ENCODE results near the gene ABCA1.

Gene ABCA1

DNA sequence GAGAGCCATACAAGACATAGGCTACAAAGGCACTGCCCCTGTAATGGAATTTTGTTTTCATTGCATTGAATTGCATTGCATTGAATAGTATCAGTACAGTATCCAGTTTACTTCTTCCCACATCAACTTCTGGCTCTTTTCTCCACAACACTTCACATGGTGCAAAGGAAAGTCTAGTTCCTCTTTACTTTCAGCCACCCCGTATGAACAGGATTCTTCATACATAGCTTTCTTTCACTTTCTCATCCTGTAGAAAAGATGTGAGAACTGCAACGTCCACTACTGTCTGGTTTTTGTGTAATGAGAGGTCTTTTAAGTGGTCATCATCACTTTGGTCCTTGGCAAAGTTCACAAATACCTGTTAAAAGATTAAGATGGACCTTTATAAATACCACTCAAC lies 143.9 kb downstream of the ABCA1 start:
- no peak for DNase-seq (ENCODE audit: low read depth, low spot score)
- Histone ChIP-seq H3K4me3 (no peak overlapping the region), H3K27ac (no peak overlapping the region), H3K36me3 (ENCODE audit: insufficient read depth, low read length) (no peaks in the 10 kb centered on the region), H3K9ac (ENCODE audit: insufficient read length) (no peak overlapping the region), H3K9me3 (ENCODE audit: low read depth, low read length) (no peaks in the 10 kb centered on the region)
- TF ChIP-seq FOXP2 (optimal IDR thresholded peaks at IDR 0.05; ENCODE audit: control extremely low read depth, extremely low read length, insufficient read depth) (no peak), POLR2AphosphoS5 (IDR thresholded peaks at IDR 0.05; ENCODE audit: borderline replicate concordance, low read depth, low read length) (no peak), EZH2 (IDR thresholded peaks at IDR 0.05) (no peak)

DNA sequence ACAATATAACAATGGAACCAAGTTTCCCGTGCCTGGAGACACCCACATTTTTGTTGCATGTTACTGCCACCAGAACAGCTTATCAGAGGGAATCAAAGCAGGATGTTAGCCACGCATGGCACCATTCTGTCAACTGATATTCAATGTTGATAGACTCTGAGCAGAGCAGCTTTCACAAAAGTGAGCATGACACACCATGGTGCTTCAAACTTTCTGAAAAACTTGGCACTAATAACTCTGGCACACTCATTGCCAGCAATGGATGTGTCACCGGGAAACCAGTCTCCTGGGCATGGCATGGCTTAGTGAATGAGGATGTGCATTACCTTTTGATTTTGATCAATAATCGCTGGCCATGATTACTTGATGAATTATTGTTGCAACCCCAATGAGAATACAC lies 144.4 kb downstream of the ABCA1 start:
- TF ChIP-seq FOXP2 (optimal IDR thresholded peaks at IDR 0.05; ENCODE audit: control extremely low read depth, extremely low read length, insufficient read depth), result no peak
- no peak for TF ChIP-seq POLR2AphosphoS5 (IDR thresholded peaks at IDR 0.05; ENCODE audit: borderline replicate concordance, low read depth, low read length)
- TF ChIP-seq EZH2 (IDR thresholded peaks at IDR 0.05), result no peak
- H3K9ac ChIP-seq (ENCODE audit: insufficient read length), result no peak overlapping the region
- H3K36me3 ChIP-seq (ENCODE audit: insufficient read depth, low read length), result no peaks in the 10 kb centered on the region
- no peak overlapping the region for H3K4me3 ChIP-seq
- no peaks in the 10 kb centered on the region for H3K9me3 ChIP-seq (ENCODE audit: low read depth, low read length)
- DNase-seq (ENCODE audit: low read depth, low spot score), result no peak
- no peak overlapping the region for H3K27ac ChIP-seq

DNA sequence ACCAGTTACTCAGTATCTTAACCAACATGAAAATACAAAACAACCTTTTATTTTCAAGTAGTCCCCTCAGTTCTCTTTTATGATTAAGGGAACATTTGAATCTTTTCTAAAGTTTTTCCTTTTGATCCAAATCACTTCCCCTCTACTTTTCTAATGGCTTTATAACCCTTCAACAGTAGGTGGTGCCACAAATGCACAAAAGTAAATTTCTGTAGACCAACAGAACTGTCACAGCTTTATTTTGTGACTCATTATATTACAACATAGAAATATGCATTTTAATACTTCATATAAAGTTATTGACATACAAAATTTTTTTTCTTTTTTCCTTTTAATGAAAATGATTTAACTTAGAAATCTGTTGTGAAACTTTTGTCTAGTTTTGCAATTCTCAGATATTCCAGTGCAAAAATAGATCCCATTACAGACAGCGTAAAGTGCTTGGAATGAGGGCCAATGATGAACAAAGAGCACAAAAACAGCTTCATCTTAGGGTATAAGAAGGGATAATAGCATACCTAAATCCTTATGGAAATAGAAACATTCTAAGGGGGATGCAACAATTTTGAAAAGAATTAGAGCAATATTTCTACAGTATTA lies 147.1 kb downstream of the ABCA1 start:
- no peak overlapping the region for H3K27ac ChIP-seq
- no peak for DNase-seq (ENCODE audit: low read depth, low spot score)

DNA sequence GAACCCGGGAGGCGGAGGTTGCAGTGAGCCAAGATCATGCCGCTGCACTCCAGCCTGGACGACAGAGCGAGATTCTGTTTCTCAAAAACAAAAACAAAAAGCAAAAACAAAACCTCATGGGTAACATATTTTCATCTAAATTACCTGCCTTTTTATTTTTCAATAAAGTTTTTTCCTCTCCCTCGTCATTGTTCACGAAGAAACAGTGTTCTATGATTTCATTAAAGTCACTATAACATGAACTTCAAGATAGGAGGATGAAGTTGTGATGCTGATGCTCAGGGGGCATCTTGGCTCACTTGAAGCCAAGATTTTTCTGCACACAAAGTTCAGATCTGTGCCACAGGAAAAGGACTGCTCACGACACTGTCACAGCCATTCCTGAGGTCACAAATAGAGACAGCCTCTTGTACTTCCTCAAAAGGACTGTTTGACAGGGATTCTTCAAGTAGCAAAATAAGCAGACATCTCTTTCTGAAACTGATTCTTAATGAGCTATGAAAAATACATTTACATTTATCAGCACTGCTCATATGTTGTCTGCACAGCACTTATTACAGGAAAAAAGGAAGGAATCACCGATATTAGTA lies 147.9 kb downstream of the ABCA1 start:
- no peak overlapping the region for H3K4me3 ChIP-seq

More for the DNA sequence above, 147.1 kb downstream of the ABCA1 start:
- Histone ChIP-seq H3K4me3 (no peak overlapping the region), H3K9me3 (ENCODE audit: low read depth, low read length) (no peaks in the 10 kb centered on the region), H3K36me3 (ENCODE audit: insufficient read depth, low read length) (no peaks in the 10 kb centered on the region), H3K9ac (ENCODE audit: insufficient read length) (no peak overlapping the region)
- TF ChIP-seq POLR2AphosphoS5 (IDR thresholded peaks at IDR 0.05; ENCODE audit: borderline replicate concordance, low read depth, low read length), result no peak
- TF ChIP-seq FOXP2 (optimal IDR thresholded peaks at IDR 0.05; ENCODE audit: control extremely low read depth, extremely low read length, insufficient read depth), result no peak
- no peak for TF ChIP-seq EZH2 (IDR thresholded peaks at IDR 0.05)

DNA sequence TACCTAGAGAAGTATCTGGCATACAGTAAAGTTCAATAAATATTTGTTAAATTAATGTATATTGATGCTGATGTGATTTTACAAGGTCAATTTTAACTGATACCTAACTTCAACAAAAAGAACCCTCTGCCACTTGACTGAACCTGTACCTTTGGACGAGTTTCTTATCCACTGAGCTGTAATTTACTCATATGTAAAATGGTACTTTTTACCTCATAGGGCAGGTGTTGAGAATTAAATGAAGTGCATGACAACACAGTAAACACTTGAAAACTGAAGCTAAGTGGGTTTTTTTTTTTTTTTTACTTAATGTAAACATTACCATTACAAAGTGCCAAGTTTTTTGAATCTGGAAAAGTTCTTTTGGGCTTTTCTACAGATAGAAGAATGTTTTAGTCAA lies 148.6 kb downstream of the ABCA1 start:
- H3K27ac ChIP-seq, result no peak overlapping the region
- DNase-seq (ENCODE audit: low read depth, low spot score), result no peak
- no peak overlapping the region for H3K9ac ChIP-seq (ENCODE audit: insufficient read length)

More for the DNA sequence above, 147.9 kb downstream of the ABCA1 start:
- Histone ChIP-seq H3K9me3 (ENCODE audit: low read depth, low read length) (no peaks in the 10 kb centered on the region), H3K27ac (no peak overlapping the region), H3K9ac (ENCODE audit: insufficient read length) (no peak overlapping the region), H3K36me3 (ENCODE audit: insufficient read depth, low read length) (no peaks in the 10 kb centered on the region)
- TF ChIP-seq EZH2 (IDR thresholded peaks at IDR 0.05) (no peak), POLR2AphosphoS5 (IDR thresholded peaks at IDR 0.05; ENCODE audit: borderline replicate concordance, low read depth, low read length) (no peak), FOXP2 (optimal IDR thresholded peaks at IDR 0.05; ENCODE audit: control extremely low read depth, extremely low read length, insufficient read depth) (no peak)
- DNase-seq (ENCODE audit: low read depth, low spot score), result no peak

DNA sequence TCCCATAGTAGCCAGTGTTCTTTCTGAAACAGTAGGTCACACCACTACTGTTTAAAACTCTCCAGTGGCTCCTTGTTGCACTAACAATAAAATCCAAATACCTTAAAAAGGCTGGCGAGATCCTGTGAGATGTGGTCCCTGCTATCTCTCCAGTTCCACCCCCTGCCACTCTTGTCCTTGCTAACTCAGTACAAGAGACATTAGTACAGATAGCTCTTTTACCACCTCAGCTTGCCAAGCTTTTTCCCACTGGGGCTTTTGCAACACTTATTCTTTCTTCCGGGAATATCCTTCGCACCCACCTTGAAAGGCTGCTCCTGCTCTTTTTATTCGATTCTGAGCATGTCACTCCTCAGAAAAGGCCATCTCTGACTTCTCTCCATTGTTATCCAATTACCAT lies 149.2 kb downstream of the ABCA1 start:
- H3K9ac ChIP-seq (ENCODE audit: insufficient read length), result no peak overlapping the region
- TF ChIP-seq POLR2AphosphoS5 (IDR thresholded peaks at IDR 0.05; ENCODE audit: borderline replicate concordance, low read depth, low read length) (no peak), EZH2 (IDR thresholded peaks at IDR 0.05) (no peak), FOXP2 (optimal IDR thresholded peaks at IDR 0.05; ENCODE audit: control extremely low read depth, extremely low read length, insufficient read depth) (no peak)

More for the DNA sequence above, 148.6 kb downstream of the ABCA1 start:
- no peaks in the 10 kb centered on the region for H3K9me3 ChIP-seq (ENCODE audit: low read depth, low read length)
- no peaks in the 10 kb centered on the region for H3K36me3 ChIP-seq (ENCODE audit: insufficient read depth, low read length)
- no peak for TF ChIP-seq EZH2 (IDR thresholded peaks at IDR 0.05)
- no peak for TF ChIP-seq FOXP2 (optimal IDR thresholded peaks at IDR 0.05; ENCODE audit: control extremely low read depth, extremely low read length, insufficient read depth)
- no peak for TF ChIP-seq POLR2AphosphoS5 (IDR thresholded peaks at IDR 0.05; ENCODE audit: borderline replicate concordance, low read depth, low read length)
- H3K4me3 ChIP-seq, result no peak overlapping the region

DNA sequence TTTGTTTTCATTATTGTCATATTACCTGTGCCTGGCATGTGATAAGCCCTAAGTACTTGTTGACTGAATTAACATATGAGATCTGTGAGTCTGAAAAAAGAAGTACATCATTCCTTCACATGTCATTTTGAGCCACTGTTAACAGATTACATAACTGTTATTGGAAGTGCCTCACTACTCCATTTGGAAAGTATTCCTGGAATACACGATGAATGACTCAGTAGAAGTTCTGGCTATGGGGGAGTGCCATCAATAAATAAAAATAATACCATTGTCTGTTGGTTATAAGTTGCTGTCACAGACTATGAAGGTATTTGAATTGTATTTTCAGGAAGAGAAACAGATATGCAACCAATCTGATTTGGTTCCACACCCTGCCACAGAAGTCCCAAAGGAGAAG lies 151.2 kb downstream of the ABCA1 start:
- H3K36me3 ChIP-seq (ENCODE audit: insufficient read depth, low read length), result no peaks in the 10 kb centered on the region
- H3K27ac ChIP-seq, result no peak overlapping the region
- H3K9ac ChIP-seq (ENCODE audit: insufficient read length), result no peak overlapping the region
- no peaks in the 10 kb centered on the region for H3K9me3 ChIP-seq (ENCODE audit: low read depth, low read length)
- H3K4me3 ChIP-seq, result no peak overlapping the region
- DNase-seq (ENCODE audit: low read depth, low spot score), result no peak
- TF ChIP-seq FOXP2 (optimal IDR thresholded peaks at IDR 0.05; ENCODE audit: control extremely low read depth, extremely low read length, insufficient read depth) (no peak), EZH2 (IDR thresholded peaks at IDR 0.05) (no peak), POLR2AphosphoS5 (IDR thresholded peaks at IDR 0.05; ENCODE audit: borderline replicate concordance, low read depth, low read length) (no peak)

More for the DNA sequence above, 149.2 kb downstream of the ABCA1 start:
- no peak for DNase-seq (ENCODE audit: low read depth, low spot score)
- no peak overlapping the region for H3K4me3 ChIP-seq
- H3K36me3 ChIP-seq (ENCODE audit: insufficient read depth, low read length), result no peaks in the 10 kb centered on the region
- no peak overlapping the region for H3K27ac ChIP-seq
- no peaks in the 10 kb centered on the region for H3K9me3 ChIP-seq (ENCODE audit: low read depth, low read length)

DNA sequence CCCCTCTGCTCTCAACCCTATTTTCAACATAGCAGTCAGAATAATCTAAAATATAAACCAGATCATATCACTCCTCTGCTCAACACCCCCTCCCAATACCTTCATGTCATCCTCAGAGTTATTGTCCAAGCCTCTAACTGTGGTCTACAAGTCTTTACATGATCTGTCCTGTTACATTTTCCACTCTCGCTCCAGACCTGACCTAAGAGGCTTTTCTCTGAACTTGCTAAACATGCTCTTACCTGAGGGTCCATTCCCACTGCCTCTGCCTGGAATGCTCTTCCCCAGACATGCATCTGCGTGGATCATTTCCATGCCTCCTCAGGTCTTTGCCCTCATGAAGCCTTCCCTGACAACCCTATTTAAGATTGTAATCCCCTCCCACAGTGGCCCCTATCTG lies 152.0 kb downstream of the ABCA1 start:
- DNase-seq (ENCODE audit: low read depth, low spot score), result no peak
- Histone ChIP-seq H3K27ac (no peak overlapping the region), H3K36me3 (ENCODE audit: insufficient read depth, low read length) (no peaks in the 10 kb centered on the region), H3K9ac (ENCODE audit: insufficient read length) (no peak overlapping the region), H3K9me3 (ENCODE audit: low read depth, low read length) (no peaks in the 10 kb centered on the region), H3K4me3 (no peak overlapping the region)
- TF ChIP-seq POLR2AphosphoS5 (IDR thresholded peaks at IDR 0.05; ENCODE audit: borderline replicate concordance, low read depth, low read length), result no peak

DNA sequence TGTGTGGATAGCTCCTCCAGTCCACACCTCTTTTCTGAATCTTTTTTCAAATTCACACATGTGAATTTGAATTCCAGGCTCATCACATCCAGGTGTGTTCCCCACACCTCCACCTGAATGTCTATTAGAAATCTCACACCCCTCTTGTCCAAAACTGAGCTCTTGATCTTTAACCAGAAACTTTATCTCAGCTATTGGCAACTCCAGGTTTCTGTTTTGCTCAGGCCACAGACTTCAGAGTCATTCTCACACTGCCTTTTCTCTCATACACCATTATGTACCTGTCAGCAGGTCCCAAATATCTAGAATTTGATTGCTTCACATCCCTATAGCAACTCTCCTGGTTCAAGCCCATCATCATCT lies 152.4 kb downstream of the ABCA1 start:
- H3K27ac ChIP-seq, result no peak overlapping the region

More for the DNA sequence above, 152.4 kb downstream of the ABCA1 start:
- DNase-seq (ENCODE audit: low read depth, low spot score), result no peak
- TF ChIP-seq EZH2 (IDR thresholded peaks at IDR 0.05) (no peak), FOXP2 (optimal IDR thresholded peaks at IDR 0.05; ENCODE audit: control extremely low read depth, extremely low read length, insufficient read depth) (no peak), POLR2AphosphoS5 (IDR thresholded peaks at IDR 0.05; ENCODE audit: borderline replicate concordance, low read depth, low read length) (no peak)
- no peak overlapping the region for H3K4me3 ChIP-seq
- H3K36me3 ChIP-seq (ENCODE audit: insufficient read depth, low read length), result no peaks in the 10 kb centered on the region
- no peaks in the 10 kb centered on the region for H3K9me3 ChIP-seq (ENCODE audit: low read depth, low read length)
- H3K9ac ChIP-seq (ENCODE audit: insufficient read length), result no peak overlapping the region
